Erythroblast (primary cell): Measurements from ENCODE around the gene PIP4K2B.

ENCODE experiments used
- DNase-seq, 2 experiments: peaks; one replicate each; lab custom pipeline; 2025; lab: John Stamatoyannopoulos, UW
- GATA1 ChIP-seq: IDR thresholded peaks from 2 replicates; pipeline ENCODE4 v1.6.1; 2011; ENCODE audit warnings: low read depth, mild to moderate bottlenecking, control low read depth, low read length, moderate library complexity
- POLR2A ChIP-seq: IDR thresholded peaks from 2 replicates; pipeline ENCODE4 v1.6.1; 2011; ENCODE audit warnings: mild to moderate bottlenecking, low read length

The PIP4K2B gene

DNA sequence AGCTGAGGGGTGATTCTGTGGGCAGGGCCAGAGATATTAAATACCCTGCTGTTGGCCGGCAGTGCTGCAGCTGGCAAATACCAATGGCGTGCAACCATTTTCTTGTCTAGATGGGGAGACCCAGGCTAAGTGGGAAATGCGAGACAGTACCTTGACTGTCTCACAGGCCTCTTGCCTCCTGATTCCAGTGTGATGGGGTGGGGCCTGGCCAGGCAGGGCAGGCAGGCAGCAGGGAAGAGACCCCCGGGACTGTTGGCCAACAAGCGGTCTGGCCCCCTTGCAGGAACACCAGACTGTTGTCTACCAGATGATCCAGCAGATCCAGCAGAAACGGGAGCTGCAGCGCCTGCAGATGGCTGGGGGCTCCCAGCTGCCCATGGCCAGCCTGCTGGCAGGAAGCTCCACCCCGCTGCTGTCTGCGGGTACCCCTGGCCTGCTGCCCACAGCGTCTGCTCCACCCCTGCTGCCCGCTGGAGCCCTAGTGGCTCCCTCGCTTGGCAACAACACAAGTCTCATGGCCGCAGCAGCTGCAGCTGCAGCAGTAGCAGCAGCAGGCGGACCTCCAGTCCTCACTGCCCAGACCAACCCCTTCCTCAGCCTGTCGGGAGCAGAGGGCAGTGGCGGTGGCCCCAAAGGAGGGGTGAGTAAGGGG lies 74.9 kb downstream of the PIP4K2B start:
- no peak for TF ChIP-seq POLR2A
- TF ChIP-seq GATA1, result no peak
- no peak for DNase-seq

DNA sequence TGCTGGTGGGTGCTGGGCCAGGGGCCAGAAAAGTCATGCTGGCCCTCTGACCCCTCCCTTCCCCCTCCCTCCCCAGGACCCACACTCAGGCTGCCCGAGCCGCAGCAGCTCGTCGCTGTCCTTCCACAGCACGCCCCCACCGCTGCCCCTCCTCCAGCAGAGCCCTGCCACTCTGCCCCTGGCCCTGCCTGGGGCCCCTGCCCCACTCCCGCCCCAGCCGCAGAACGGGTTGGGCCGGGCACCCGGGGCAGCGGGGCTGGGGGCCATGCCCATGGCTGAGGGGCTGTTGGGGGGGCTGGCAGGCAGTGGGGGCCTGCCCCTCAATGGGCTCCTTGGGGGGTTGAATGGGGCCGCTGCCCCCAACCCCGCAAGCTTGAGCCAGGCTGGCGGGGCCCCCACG lies 77.6 kb downstream of the PIP4K2B start:
- no peak for DNase-seq
- TF ChIP-seq GATA1, result no peak
- no peak for TF ChIP-seq POLR2A

DNA sequence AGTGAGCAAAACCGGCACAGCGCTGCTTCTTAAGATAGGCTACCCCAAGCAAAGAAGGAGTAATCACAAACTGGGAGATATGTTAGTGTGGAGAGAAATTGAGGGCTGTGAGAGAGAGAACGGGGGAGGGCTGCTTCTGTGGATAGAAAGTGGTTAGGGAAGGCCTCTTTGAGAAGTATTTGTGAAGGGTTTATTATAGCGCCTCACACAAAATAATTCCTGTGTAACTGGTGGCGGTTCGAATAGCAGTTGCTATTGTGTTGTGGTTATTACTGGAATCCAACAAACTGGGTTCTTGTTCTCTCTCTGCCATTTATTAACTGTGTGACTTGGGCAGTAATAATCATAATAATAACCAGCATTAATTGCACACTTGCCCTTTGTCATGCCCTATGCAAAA lies 78.4 kb downstream of the PIP4K2B start:
- TF ChIP-seq POLR2A, result no peak
- no peak for TF ChIP-seq GATA1
- no peak for DNase-seq

DNA sequence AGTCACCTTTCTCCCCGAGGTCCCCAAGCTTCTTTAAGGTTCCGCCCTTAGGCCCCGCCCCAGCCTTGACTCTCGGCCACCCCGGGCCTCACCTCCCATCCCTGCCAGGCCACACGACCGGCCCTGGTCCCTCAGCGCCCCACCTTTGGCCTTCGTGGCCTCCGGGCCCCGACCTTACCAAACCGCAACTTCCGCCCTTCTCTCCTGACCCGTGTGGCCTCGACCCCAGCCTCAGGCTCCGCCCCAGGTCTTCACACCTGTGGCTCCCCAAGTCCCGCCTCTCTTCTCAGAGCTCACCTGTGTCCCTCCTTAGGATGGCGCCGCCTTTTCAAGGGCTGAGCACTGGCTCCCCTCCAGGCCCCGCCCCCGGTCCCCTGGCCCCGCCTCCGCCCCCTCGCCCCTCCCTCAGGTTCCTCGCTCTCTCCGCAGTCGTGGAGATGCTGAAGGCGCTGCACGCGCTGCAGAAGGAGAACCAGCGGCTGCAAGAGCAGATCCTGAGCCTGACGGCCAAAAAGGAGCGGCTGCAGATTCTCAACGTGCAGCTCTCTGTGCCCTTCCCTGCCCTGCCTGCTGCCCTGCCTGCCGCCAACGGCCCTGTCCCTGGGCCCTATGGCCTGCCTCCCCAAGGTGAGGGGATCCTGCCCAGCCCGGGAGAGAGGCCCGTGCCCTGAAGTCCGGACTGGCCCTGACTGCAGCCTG lies 79.3 kb downstream of the PIP4K2B start:
- TF ChIP-seq POLR2A, result no peak
- TF ChIP-seq GATA1, result no peak
- DNase-seq, result no peak

DNA sequence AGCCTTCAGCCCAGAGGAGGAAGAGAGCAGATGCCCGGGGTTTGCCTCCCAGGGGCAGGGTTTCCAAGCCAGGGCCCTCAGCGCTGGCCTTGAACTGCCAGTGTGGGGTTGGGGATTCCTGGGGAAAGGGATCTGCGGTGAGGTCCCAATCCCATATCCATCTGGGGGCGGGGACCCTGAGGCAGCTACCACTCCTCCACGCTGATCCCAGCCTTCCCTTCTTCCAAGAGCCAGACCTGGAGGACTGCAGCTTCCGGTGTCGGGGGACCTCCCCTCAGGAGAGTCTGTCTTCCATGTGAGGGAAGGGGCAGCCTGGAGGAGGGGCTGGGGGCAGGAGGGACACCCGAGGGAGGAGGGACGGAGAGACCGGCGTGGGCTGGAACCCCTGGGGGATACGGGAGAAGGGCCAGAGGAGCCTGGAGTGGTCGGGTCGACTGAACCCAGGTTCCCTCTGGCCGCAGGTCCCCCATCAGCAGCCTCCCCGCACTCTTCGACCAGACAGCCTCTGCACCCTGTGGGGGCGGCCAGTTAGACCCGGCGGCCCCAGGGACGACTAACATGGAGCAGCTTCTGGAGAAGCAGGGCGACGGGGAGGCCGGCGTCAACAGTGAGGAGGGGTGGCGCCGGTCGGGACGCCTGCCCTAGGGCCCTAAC lies 79.9 kb downstream of the PIP4K2B start:
- TF ChIP-seq POLR2A, result no peak
- no peak for TF ChIP-seq GATA1

DNA sequence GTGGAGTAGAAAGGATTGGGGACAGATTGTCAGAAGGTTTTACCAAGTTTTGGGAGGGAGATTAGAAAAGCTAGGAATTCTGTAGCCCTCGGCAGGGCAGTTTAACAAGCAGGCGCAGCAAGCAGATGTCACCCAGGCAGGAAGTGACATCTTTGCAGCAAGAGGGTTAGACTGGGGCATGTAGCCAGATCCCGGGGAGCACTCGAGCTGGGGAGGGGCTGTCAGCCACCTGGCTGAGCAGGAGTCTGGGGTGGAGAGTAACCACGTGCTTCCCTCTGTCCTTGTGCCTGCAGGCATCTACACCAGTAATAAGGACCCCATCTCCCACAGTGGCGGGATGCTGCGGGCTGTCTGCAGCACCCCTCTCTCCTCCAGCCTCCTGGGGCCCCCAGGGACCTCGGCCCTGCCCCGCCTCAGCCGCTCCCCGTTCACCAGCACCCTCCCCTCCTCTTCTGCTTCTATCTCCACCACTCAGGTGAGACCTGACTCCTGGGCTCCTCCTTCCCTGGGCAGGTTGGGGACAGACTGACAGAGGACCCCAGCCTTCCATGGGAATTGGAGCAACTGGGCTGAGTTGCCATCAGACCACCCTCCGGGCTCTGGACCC lies 82.1 kb downstream of the PIP4K2B start:
- no peak for DNase-seq
- TF ChIP-seq GATA1 (no peak), POLR2A (no peak)

More for the DNA sequence above, 79.9 kb downstream of the PIP4K2B start:
- DNase-seq, result no peak

DNA sequence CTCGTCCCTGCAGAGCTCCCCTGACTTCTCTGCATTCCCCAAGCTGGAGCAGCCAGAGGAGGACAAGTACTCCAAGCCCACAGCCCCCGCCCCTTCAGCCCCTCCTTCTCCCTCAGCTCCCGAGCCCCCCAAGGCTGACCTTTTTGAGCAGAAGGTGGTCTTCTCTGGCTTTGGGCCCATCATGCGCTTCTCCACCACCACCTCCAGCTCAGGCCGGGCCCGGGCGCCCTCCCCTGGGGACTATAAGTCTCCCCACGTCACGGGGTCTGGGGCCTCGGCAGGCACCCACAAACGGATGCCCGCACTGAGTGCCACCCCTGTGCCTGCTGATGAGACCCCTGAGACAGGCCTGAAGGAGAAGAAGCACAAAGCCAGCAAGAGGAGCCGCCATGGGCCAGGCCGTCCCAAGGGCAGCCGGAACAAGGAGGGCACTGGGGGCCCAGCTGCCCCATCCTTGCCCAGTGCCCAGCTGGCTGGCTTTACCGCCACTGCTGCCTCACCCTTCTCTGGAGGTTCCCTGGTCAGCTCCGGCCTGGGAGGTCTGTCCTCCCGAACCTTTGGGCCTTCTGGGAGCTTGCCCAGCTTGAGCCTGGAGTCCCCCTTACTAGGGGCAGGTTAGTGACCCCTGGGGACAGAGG lies 82.9 kb downstream of the PIP4K2B start:
- no peak for DNase-seq
- no peak for TF ChIP-seq POLR2A
- TF ChIP-seq GATA1, result no peak
